Measurements from ENCODE around the gene TPD52L2.

The TPD52L2 gene

DNA sequence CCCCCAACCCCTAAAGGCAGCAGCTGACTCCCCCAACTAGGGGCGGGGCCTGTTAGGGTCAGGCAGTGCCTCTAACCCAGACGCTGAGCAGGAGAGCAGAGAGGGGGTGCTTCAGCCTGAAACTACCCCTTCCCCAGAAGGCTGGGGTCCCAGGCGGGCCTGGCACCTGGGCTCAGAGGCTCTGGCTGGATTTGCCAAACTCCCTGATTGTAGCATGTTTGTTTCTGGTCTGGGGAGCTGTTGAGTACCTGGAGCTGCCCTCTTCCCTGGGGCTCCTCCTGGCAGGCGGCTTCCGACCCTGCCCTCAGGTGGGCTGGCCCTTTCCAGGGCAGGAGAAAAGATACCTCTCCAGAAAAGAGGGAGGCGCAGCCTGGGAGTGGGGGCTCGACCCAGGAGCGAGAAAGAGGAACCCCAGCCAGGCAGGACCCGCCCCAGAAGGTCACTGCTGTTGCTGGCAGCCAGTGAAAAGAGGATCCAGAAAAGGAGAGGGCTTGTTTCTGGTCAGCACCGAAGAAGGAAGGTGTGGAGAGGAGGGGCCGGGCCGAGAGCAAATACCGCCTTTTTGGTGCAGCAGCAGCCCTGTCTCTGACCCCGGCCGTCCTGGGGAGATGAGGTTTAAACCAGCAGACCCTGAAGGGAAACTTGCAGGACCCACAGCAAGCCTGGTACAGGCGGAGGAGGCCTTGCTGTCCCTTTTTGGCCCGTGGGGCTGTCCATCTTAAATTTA, 4.6 kb upstream of the TPD52L2 start:
- DNase-seq (ENCODE audit: low read depth in 1 of 2, low spot score in 1 of 2), result peak in 1 of 2 experiments; percentile 88
- no peaks in the 10 kb centered on the region for H3K27me3 ChIP-seq (ENCODE audit: insufficient read depth, poor library complexity, severe bottlenecking)
- H3K27ac ChIP-seq (replicated peaks), result peak overlapping the region; percentile 25; the same call in 1 of the 2 replicates
- H3K4me3 ChIP-seq (replicated peaks; ENCODE audit: insufficient read depth, low read length), result no peak overlapping the region
- TF ChIP-seq, protein P1, sequence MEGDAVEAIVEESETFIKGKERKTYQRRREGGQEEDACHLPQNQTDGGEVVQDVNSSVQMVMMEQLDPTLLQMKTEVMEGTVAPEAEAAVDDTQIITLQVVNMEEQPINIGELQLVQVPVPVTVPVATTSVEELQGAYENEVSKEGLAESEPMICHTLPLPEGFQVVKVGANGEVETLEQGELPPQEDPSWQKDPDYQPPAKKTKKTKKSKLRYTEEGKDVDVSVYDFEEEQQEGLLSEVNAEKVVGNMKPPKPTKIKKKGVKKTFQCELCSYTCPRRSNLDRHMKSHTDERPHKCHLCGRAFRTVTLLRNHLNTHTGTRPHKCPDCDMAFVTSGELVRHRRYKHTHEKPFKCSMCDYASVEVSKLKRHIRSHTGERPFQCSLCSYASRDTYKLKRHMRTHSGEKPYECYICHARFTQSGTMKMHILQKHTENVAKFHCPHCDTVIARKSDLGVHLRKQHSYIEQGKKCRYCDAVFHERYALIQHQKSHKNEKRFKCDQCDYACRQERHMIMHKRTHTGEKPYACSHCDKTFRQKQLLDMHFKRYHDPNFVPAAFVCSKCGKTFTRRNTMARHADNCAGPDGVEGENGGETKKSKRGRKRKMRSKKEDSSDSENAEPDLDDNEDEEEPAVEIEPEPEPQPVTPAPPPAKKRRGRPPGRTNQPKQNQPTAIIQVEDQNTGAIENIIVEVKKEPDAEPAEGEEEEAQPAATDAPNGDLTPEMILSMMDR (IDR thresholded peaks at IDR 0.05; ENCODE audit: insufficient read depth, low read length), result no peak
- TF ChIP-seq, protein P2, sequence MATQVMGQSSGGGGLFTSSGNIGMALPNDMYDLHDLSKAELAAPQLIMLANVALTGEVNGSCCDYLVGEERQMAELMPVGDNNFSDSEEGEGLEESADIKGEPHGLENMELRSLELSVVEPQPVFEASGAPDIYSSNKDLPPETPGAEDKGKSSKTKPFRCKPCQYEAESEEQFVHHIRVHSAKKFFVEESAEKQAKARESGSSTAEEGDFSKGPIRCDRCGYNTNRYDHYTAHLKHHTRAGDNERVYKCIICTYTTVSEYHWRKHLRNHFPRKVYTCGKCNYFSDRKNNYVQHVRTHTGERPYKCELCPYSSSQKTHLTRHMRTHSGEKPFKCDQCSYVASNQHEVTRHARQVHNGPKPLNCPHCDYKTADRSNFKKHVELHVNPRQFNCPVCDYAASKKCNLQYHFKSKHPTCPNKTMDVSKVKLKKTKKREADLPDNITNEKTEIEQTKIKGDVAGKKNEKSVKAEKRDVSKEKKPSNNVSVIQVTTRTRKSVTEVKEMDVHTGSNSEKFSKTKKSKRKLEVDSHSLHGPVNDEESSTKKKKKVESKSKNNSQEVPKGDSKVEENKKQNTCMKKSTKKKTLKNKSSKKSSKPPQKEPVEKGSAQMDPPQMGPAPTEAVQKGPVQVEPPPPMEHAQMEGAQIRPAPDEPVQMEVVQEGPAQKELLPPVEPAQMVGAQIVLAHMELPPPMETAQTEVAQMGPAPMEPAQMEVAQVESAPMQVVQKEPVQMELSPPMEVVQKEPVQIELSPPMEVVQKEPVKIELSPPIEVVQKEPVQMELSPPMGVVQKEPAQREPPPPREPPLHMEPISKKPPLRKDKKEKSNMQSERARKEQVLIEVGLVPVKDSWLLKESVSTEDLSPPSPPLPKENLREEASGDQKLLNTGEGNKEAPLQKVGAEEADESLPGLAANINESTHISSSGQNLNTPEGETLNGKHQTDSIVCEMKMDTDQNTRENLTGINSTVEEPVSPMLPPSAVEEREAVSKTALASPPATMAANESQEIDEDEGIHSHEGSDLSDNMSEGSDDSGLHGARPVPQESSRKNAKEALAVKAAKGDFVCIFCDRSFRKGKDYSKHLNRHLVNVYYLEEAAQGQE (IDR thresholded peaks at IDR 0.05; ENCODE audit: insufficient replicate concordance, low read depth), result no peak
- TF ChIP-seq POLR2AphosphoS5 (IDR thresholded peaks at IDR 0.05; ENCODE audit: low read depth), result peak; percentile 78
- TF ChIP-seq GABPA (IDR thresholded peaks at IDR 0.05; ENCODE audit: low read depth), result 0 out of 2 replicates have a peak, but pooled peaks have one; percentile 47
- TF ChIP-seq SPI1 (IDR thresholded peaks at IDR 0.05; ENCODE audit: borderline replicate concordance, low read depth), result peak; percentile 92

DNA sequence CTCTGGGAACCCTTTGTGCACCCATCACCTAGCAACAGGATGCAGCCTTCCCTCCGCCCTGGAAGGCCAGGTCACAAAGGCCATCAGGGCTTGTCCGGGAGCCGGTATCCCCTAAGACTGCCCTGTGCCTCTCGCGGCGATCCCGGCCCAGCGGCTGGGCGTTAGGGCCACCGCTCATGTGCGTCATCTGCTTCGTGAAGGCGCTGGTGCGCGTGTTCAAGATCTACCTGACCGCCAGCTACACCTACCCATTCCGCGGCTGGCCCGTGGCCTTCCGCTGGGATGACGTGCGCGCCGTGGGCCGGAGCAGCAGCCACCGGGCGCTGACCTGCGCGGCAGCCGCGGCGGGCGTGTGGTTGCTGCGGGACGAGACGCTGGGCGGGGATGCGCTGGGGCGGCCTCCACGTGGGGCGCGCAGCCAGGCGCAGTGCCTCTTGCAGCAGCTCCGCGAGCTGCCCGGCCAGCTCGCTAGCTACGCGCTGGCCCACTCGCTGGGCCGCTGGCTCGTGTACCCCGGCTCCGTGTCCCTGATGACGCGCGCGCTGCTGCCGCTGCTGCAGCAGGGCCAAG, 3.6 kb upstream of the TPD52L2 start, which contains the start of gene ABHD16B:
Gene ABHD16B, plus strand, starts transcription at position 134 of the 570 bp plus-strand sequence. Its CDS starts 43 bp downstream, at position 177.
- H3K27me3 ChIP-seq (ENCODE audit: insufficient read depth, poor library complexity, severe bottlenecking), result no peaks in the 10 kb centered on the region
- H3K27ac ChIP-seq (replicated peaks), result peak within 1 kb of the TSS; percentile 25; the same call in 1 of the 2 replicates
- TF ChIP-seq, protein P2 (IDR thresholded peaks at IDR 0.05; ENCODE audit: insufficient replicate concordance, low read depth), result no peak
- TF ChIP-seq, protein P1 (IDR thresholded peaks at IDR 0.05; ENCODE audit: insufficient read depth, low read length), result no peak
- TF ChIP-seq SPI1 (IDR thresholded peaks at IDR 0.05; ENCODE audit: borderline replicate concordance, low read depth) (no peak), GABPA (IDR thresholded peaks at IDR 0.05; ENCODE audit: low read depth) (no peak), POLR2AphosphoS5 (IDR thresholded peaks at IDR 0.05; ENCODE audit: low read depth) (no peak)
- DNase-seq (ENCODE audit: low read depth in 1 of 2, low spot score in 1 of 2), result no peak
- H3K4me3 ChIP-seq (replicated peaks; ENCODE audit: insufficient read depth, low read length), result no peak within 1 kb of the TSS

DNA sequence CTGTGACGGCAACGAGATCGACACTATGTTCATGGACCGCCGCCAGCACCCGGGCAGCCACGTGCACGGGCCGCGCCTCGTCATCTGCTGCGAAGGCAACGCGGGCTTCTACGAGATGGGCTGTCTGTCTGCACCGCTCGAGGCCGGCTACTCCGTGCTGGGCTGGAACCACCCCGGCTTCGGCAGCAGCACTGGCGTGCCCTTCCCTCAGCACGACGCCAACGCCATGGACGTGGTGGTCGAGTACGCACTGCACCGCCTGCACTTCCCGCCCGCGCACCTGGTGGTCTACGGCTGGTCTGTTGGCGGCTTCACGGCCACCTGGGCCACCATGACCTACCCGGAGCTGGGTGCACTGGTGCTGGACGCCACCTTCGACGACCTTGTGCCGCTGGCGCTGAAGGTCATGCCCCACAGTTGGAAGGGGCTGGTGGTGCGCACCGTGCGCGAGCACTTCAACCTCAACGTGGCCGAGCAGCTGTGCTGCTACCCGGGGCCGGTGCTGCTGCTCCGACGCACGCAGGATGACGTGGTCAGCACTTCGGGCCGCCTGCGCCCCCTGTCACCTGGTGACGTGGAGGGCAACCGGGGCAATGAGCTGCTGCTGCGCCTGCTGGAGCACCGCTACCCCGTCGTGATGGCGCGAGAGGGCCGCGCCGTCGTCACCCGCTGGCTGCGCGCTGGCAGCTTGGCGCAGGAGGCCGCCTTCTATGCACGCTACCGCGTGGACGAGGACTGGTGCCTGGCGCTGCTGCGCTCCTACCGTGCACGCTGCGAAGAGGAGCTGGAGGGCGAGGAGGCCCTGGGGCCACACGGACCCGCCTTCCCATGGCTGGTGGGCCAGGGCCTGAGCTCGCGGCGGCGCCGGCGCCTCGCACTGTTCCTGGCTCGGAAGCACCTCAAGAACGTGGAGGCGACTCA, 2.8 kb upstream of the TPD52L2 start:
- DNase-seq (ENCODE audit: low read depth in 1 of 2, low spot score in 1 of 2), result no peak
- no peak for TF ChIP-seq POLR2AphosphoS5 (IDR thresholded peaks at IDR 0.05; ENCODE audit: low read depth)
- TF ChIP-seq, protein P1 (IDR thresholded peaks at IDR 0.05; ENCODE audit: insufficient read depth, low read length), result no peak
- no peak for TF ChIP-seq GABPA (IDR thresholded peaks at IDR 0.05; ENCODE audit: low read depth)
- TF ChIP-seq SPI1 (IDR thresholded peaks at IDR 0.05; ENCODE audit: borderline replicate concordance, low read depth), result no peak
- TF ChIP-seq, protein P2 (IDR thresholded peaks at IDR 0.05; ENCODE audit: insufficient replicate concordance, low read depth), result no peak
- no peak overlapping the region for H3K27ac ChIP-seq (replicated peaks)
- H3K27me3 ChIP-seq (ENCODE audit: insufficient read depth, poor library complexity, severe bottlenecking), result no peaks in the 10 kb centered on the region
- no peak overlapping the region for H3K4me3 ChIP-seq (replicated peaks; ENCODE audit: insufficient read depth, low read length)

Data from HL-60 (cell line).